ACC112 (cell line): ENCODE data around the gene SCARB1.
A peak's percentile ranks its signal among the peaks of the same experiment; 100 is the strongest.

ENCODE experiments used
- H2AFZ ChIP-seq: fragments of 200-600 bp; sonication (generic); one replicate; pipeline ENCODE4 v1.6.0; 2017; ENCODE audit warnings: antibody characterized with exemption, low read length; ENCODE audit not compliant: unreplicated experiment
- H3K27ac ChIP-seq: fragments of 200-600 bp; sonication (generic); 2 replicates; pipeline ENCODE4 v1.5.1; 2014; ENCODE audit warnings: low read depth, mild to moderate bottlenecking, antibody characterized with exemption, low read length, moderate library complexity
- H3K27me3 ChIP-seq: fragments of 200-600 bp; sonication (generic); 2 replicates; pipeline ENCODE4 v1.6.1; 2014; ENCODE audit warnings: mild to moderate bottlenecking, antibody characterized with exemption, low read length, moderate library complexity, mixed read lengths; ENCODE audit not compliant: insufficient read depth
- H3K36me3 ChIP-seq: fragments of 200-600 bp; sonication (generic); 2 replicates; pipeline ENCODE4 v1.6.1; 2016; ENCODE audit warnings: mild to moderate bottlenecking, antibody characterized with exemption, low read length, moderate library complexity, mixed read lengths; ENCODE audit not compliant: insufficient read depth
- H3K4me1 ChIP-seq: fragments of 200-600 bp; sonication (generic); one replicate; pipeline ENCODE4 v1.6.1; 2016; ENCODE audit warnings: low read length, mixed read lengths; ENCODE audit not compliant: insufficient read depth, unreplicated experiment, control insufficient read depth
- H3K4me3 ChIP-seq: fragments of 200-600 bp; sonication (generic); 2 replicates; pipeline ENCODE4 v1.5.1; 2014; ENCODE audit warnings: mild to moderate bottlenecking, low read depth, low read length
- H3K79me2 ChIP-seq: fragments of 200-600 bp; sonication (generic); one replicate; pipeline ENCODE4 v1.6.0; 2016; ENCODE audit warnings: low read length; ENCODE audit not compliant: control insufficient read depth, unreplicated experiment, insufficient read depth

The SCARB1 gene

DNA sequence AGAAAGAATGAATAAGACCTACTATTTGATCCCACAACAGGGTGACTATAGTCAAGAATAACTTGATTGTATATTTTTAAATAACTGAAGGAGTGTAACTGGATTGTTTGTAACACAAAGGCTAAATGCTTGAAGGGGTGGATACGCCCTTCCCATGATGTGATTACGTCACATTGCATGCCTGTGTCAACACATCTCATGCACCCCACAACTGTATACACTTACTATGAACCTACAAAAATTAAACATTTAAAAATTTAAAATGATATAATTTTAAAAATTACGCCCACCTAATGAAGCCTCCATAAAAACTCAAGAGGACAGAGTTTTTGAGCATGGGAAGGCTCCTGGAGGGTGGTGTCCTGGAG, 94.5 kb downstream of the SCARB1 start:
- Histone ChIP-seq H3K79me2 (no peaks in the 10 kb centered on the region), H3K36me3 (no peaks in the 10 kb centered on the region), H3K27ac (no peak overlapping the region), H3K4me1 (peaks cover 19% of the 10 kb centered on the region), H3K27me3 (no peaks in the 10 kb centered on the region), H2AFZ (no peak overlapping the region), H3K4me3 (no peak overlapping the region)

DNA sequence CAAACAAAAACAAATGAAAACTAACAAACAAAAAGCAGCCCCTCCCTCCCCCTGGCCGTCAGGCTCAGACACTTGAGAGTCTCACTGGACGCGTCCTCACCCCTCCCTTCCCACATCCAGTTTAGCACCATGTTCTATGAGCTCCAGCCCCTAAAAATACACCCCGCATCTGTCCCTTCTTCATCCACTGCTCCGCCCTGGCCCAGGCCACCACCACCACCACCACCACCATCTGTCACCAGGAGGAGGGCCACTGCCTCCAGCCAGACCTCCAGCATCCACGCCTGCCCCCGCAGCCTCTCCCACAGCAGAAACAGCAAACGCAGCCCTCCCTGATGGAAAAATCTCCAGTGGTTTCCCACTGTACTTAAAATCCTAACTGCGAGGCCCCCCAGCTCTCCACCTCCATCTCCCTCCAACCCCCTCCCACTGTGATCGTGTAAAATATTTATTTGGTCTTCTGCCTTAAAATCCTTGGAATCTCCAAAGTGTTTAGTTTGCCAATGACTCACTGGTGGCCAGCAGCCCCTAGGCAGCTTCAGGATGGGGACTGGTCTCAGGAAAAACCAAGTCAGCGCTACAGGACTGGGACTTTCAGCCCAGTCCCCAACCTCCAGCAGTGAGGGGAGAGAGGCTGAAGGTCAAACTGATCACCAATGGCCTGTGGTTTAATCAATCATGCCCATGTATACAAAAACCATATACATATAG, 95.1 kb downstream of the SCARB1 start:
- peaks cover 13% of the 10 kb centered on the region for H3K4me1 ChIP-seq

DNA sequence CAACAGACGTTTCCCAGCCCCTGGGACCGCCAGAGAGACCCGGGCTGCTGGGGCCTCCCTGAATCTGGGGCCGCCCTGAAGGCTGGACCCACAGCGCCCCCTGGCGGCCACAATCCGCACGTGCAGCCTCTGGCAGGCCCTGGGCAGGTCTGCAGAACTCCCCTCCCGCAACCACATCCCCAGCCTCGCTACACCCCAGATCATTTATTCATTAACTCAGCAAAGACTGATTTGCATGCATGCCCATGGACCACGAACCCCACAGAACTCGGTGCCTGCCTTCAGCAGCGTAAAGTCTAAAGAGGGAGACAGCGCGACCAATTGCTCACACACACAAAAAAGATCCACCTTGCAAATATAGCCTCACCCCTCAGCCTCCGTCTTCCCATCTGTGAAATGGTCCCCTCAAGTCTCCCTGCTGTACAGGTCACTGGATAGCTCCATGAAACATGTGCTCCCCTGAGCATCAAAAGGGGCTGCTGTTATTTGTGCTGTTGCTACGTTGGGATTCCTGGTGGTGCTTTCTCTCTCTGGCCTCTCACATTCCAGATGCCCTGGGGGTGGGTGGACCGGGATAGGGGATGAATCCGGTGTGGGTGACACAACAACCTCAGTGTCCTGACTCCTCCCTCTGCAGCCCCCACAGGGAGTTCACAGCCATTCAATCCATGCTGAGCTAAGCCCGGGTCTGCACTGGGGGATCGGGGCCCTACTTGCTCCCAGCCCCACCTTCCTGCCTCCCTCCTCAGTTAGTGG, 96.4 kb downstream of the SCARB1 start:
- Histone ChIP-seq H3K36me3 (no peaks in the 10 kb centered on the region), H3K4me3 (no peak overlapping the region), H3K27me3 (no peaks in the 10 kb centered on the region), H3K27ac (no peak overlapping the region), H3K79me2 (no peaks in the 10 kb centered on the region), H2AFZ (no peak overlapping the region), H3K4me1 (peaks cover 12% of the 10 kb centered on the region)

More for the DNA sequence above, 95.1 kb downstream of the SCARB1 start:
- H2AFZ ChIP-seq: no peak overlapping the region
- no peaks in the 10 kb centered on the region for H3K27me3 ChIP-seq
- H3K36me3 ChIP-seq: no peaks in the 10 kb centered on the region
- no peak overlapping the region for H3K27ac ChIP-seq
- no peak overlapping the region for H3K4me3 ChIP-seq
- no peaks in the 10 kb centered on the region for H3K79me2 ChIP-seq

DNA sequence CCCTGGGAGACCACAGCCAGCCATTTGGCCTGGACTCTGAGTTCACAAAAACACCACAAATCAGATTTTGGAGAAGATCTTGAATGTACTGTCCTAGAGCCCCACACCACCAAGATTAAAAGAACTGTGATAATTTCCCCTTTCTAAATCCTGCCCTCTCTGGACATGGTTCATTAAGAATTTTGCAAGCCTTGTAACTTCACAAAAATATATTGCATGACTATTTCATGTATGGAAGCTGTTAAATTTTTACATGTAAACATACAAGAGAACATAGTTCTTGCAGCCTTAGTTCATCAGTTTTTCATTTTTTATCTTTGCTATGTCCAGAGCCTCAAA, 97.0 kb downstream of the SCARB1 start:
- no peaks in the 10 kb centered on the region for H3K36me3 ChIP-seq
- H3K27ac ChIP-seq: no peak overlapping the region
- no peak overlapping the region for H2AFZ ChIP-seq
- H3K79me2 ChIP-seq: no peaks in the 10 kb centered on the region
- H3K4me1 ChIP-seq: peaks cover 11% of the 10 kb centered on the region
- no peaks in the 10 kb centered on the region for H3K27me3 ChIP-seq
- H3K4me3 ChIP-seq: no peak overlapping the region

DNA sequence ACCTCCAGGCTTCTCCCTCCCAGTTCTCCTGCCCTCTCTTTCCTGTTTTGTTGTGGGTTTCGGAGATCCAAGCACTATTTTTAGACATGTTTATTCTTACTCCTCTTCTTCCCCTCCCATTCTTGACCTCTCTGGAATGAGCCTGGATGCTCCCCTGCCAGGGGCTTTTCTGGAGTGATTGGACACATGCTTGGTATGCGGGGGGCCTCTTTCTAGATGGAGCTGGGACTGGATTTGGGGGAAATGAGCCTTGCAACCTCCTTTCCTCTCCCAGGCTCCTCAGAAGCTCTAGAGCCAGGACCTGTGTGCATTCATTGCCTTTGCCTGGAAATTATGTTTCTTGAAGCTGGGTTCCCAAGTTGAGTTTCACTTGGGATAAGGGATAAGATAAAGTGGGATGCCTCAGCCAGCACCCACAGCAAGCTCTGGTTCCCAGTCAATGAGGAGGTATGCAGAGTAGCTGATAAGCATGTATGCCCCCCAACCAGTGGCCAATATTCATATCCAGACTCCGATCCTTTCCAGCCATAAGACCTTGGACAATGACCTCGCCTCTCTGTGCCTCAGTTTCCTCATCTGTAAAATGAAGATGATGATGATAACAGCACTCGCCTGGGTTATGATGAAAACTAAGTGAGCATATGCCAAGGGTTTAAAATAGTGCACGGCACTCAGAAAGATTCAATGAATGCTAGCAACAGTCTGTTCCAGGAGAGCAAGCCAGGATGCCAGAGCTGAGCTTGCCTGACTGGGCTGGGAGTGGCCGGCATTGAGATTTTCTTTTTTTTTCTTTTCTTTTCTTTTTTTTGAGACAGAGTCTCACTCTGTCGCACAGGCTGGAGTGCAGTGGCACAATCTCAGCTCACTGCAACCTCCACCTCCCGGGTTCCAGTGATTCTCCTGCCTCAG, 97.8 kb downstream of the SCARB1 start:
- Histone ChIP-seq H3K4me1 (peaks cover 9% of the 10 kb centered on the region), H3K36me3 (no peaks in the 10 kb centered on the region), H2AFZ (no peak overlapping the region), H3K27ac (peak overlapping the region; percentile 32; the same call in 1 of the 2 replicates), H3K27me3 (no peaks in the 10 kb centered on the region), H3K79me2 (no peaks in the 10 kb centered on the region), H3K4me3 (no peak overlapping the region)

DNA sequence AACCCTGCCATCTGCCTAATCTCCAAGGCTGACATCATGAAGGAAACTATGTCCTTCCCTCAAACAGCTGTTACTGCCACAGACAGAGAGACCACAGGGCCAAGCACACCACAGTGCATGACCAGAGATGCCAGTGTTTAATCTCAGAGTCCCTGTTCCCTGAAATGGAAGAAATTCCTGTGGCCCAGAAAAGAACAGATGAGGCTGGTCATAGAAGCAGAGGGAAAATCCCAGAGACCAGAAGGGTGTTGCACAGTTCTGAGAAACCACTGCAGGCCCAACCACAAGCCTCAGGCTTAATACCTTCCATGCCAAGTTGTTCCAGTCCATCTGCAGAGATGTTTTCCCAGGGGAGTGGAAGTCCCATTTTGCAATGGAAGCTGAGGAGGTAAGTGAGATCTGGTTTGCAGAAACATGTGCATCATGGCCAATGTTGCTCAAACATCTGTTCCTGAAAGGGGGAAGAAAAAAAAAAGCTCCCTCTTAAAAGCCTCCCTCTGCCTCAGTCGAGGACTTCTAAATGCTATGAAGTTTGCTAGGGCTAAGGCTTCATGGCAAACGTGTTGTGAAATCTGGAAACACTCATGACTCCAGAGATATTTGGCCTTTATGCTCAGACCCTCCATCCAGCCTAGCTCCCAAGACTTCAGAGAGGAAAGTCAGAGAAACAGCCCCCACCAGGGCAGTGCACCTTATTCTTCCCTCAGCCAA, 98.6 kb downstream of the SCARB1 start:
- H3K79me2 ChIP-seq: no peaks in the 10 kb centered on the region
- peak overlapping the region; percentile 70 for H3K27ac ChIP-seq
- peaks cover 9% of the 10 kb centered on the region for H3K4me1 ChIP-seq
- no peaks in the 10 kb centered on the region for H3K27me3 ChIP-seq
- H3K36me3 ChIP-seq: no peaks in the 10 kb centered on the region
- H2AFZ ChIP-seq: no peak overlapping the region
- H3K4me3 ChIP-seq: no peak overlapping the region

- Histone ChIP-seq H2AFZ (no peak overlapping the region), H3K4me3 (no peak overlapping the region), H3K27ac (peak overlapping the region; percentile 70), H3K4me1 (peaks cover 9% of the 10 kb centered on the region), H3K36me3 (no peaks in the 10 kb centered on the region), H3K27me3 (no peaks in the 10 kb centered on the region), H3K79me2 (no peaks in the 10 kb centered on the region)
Observed at GRCh38 chr12:124764451-124764850, 99.2 kb downstream of the SCARB1 start.

- H3K36me3 ChIP-seq: no peaks in the 10 kb centered on the region
- H3K79me2 ChIP-seq: no peaks in the 10 kb centered on the region
- no peak overlapping the region for H3K27ac ChIP-seq
- peaks cover 3% of the 10 kb centered on the region for H3K4me1 ChIP-seq
- H2AFZ ChIP-seq: no peak overlapping the region
- H3K27me3 ChIP-seq: peaks cover 3% of the 10 kb centered on the region; the same call in 1 of the 2 replicates
- H3K4me3 ChIP-seq: no peak overlapping the region
Observed at GRCh38 chr12:124763594-124763979, 100.1 kb downstream of the SCARB1 start.

DNA sequence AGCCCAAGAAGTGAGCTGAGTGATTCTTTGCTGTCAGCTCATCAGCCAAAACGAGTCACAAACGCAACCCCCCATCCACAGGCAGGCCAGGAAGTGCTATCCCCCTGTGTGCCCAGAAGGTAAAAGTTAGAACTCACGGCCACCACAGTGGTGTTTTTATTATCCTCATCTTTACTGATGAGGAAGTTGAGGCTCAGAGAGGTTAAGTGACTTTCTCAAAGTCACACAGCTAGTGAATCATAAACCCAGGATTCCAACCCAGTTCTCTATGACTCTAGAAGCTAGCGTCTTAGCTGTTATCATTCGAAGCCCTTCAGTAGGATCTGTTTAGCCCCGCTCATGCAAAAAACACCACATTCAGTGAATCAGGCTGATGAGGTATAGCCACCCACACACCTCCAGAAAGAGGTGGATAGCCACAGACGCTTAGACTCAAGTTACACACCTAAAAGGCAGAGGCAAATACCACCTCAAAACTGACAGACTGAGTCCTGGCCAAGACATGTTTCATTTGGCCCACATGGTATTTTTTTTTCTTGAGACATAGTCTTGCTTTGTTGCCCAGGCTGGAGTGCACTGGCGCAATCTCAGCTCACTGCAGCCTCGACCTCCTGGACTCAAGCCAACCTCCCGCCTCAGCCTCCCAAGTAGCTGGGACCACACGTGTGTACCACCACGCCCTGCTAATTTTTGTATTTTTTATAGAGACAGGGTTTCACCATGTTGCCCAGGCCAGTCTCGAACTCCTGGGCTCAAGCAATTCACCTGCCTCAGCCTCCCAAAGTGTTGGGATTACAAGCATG, 100.7 kb downstream of the SCARB1 start:
- H3K36me3 ChIP-seq: no peaks in the 10 kb centered on the region
- peaks cover 3% of the 10 kb centered on the region; the same call in 1 of the 2 replicates for H3K27me3 ChIP-seq
- H3K4me3 ChIP-seq: no peak overlapping the region
- H2AFZ ChIP-seq: no peak overlapping the region
- H3K4me1 ChIP-seq: no peaks in the 10 kb centered on the region
- no peak overlapping the region for H3K27ac ChIP-seq
- no peaks in the 10 kb centered on the region for H3K79me2 ChIP-seq
